MM.1S (cell line): ENCODE data around the gene F12.

Source experiments
- DNase-seq: peaks from one replicate; pipeline ENCODE4 v3.0.0-alpha.2; 2015
- H2AFZ ChIP-seq: fragments of 300-600 bp; sonication (generic); 2 replicates; pipeline ENCODE4 v1.6.0; 2016; ENCODE audit warnings: antibody characterized with exemption, low read length
- H3F3A ChIP-seq: fragments of 300-600 bp; sonication (generic); 2 replicates; pipeline ENCODE4 v1.6.1; 2016; ENCODE audit warnings: mild to moderate bottlenecking, antibody characterized with exemption, low read length, moderate library complexity, mixed read lengths; ENCODE audit not compliant: insufficient read depth
- H3K27ac ChIP-seq: fragments of 300-600 bp; sonication (generic); 2 replicates; pipeline ENCODE4 v1.5.1; 2016; ENCODE audit warnings: mild to moderate bottlenecking, low read length
- H3K27me3 ChIP-seq: fragments of 300-600 bp; sonication (generic); replicated peaks from 2 replicates; pipeline ENCODE4 v1.6.0; 2016; ENCODE audit warnings: low read length; ENCODE audit not compliant: insufficient read depth
- H3K36me3 ChIP-seq: fragments of 300-600 bp; sonication (generic); replicated peaks from 2 replicates; pipeline ENCODE4 v1.6.1; 2016; ENCODE audit warnings: mild to moderate bottlenecking, low read length, mixed read lengths; ENCODE audit not compliant: insufficient read depth
- H3K4me1 ChIP-seq: fragments of 300-600 bp; sonication (generic); 2 replicates; pipeline ENCODE4 v1.6.1; 2016; ENCODE audit warnings: low read length, mixed read lengths
- H3K4me2 ChIP-seq: fragments of 300-600 bp; sonication (generic); 2 replicates; pipeline ENCODE4 v1.6.0; 2016; ENCODE audit warnings: low read depth, low read length
- H3K4me3 ChIP-seq: fragments of 300-600 bp; sonication (generic); 2 replicates; pipeline ENCODE4 v1.5.1; 2016; ENCODE audit warnings: low read length, mixed read lengths
- H3K79me2 ChIP-seq: fragments of 300-600 bp; sonication (generic); 2 replicates; pipeline ENCODE4 v1.6.1; 2016; ENCODE audit warnings: mixed run types, low read length, mixed read lengths
- H3K9ac ChIP-seq: fragments of 300-600 bp; sonication (generic); 2 replicates; pipeline ENCODE4 v1.6.1; 2016; ENCODE audit warnings: low read length, mixed read lengths
- H3K9me2 ChIP-seq: fragments of 300-600 bp; sonication (generic); replicated peaks from 2 replicates; pipeline ENCODE4 v1.6.1; 2016; ENCODE audit warnings: mild to moderate bottlenecking, low read length, mixed read lengths; ENCODE audit not compliant: insufficient read depth
- H3K9me3 ChIP-seq: fragments of 300-600 bp; sonication (generic); replicated peaks from 2 replicates; pipeline ENCODE4 v1.6.1; 2016; ENCODE audit warnings: mild to moderate bottlenecking, low read length, mixed read lengths; ENCODE audit not compliant: insufficient read depth
- H4K20me1 ChIP-seq: fragments of 300-600 bp; sonication (generic); 2 replicates; pipeline ENCODE4 v1.6.1; 2016; ENCODE audit warnings: mild to moderate bottlenecking, low read length, moderate library complexity, mixed read lengths; ENCODE audit not compliant: insufficient read depth
- CTCF ChIP-seq: fragments of 300-600 bp; sonication (generic); IDR thresholded peaks from 2 replicates; pipeline ENCODE4 v1.5.1; 2016; ENCODE audit warnings: antibody characterized with exemption, low read length, mixed read lengths
- EZH2 ChIP-seq: fragments of 300-600 bp; sonication (generic); optimal IDR thresholded peaks from 2 replicates; pipeline ENCODE3; 2017; ENCODE audit warnings: low read depth, mild to moderate bottlenecking, antibody characterized with exemption, low read length, mixed read lengths
- EZH2phosphoT487 ChIP-seq: fragments of 300-600 bp; sonication (generic); IDR thresholded peaks from 2 replicates; pipeline ENCODE4 v1.6.1; 2018; ENCODE audit warnings: antibody characterized with exemption, low read length

F12 gene

GRCh38 chr5:177440990-177441780 lies 31.8 kb upstream of the F12 start:
- peaks cover 33% of the 10 kb centered on the region for H3F3A ChIP-seq
- H3K9ac ChIP-seq, result no peak overlapping the region
- TF ChIP-seq EZH2, result no peak
- no peak for TF ChIP-seq EZH2phosphoT487
- no peak for TF ChIP-seq CTCF

GRCh38 chr5:177440211-177440989 lies 31.0 kb upstream of the F12 start:
- H3K9ac ChIP-seq, result no peak overlapping the region
- TF ChIP-seq EZH2phosphoT487 (no peak), EZH2 (no peak), CTCF (no peak)
- peaks cover 4% of the 10 kb centered on the region for H3K36me3 ChIP-seq
- peaks cover 31% of the 10 kb centered on the region for H3K4me1 ChIP-seq
- no peaks in the 10 kb centered on the region for H4K20me1 ChIP-seq
- H3K79me2 ChIP-seq, result peaks cover 14% of the 10 kb centered on the region
- DNase-seq, result no peak
- no peaks in the 10 kb centered on the region for H3K9me2 ChIP-seq
- H3K27me3 ChIP-seq, result no peaks in the 10 kb centered on the region
- no peak overlapping the region for H3K27ac ChIP-seq
- H3K4me2 ChIP-seq, result no peak overlapping the region
- no peak overlapping the region for H2AFZ ChIP-seq
- H3F3A ChIP-seq, result peaks cover 25% of the 10 kb centered on the region
- H3K9me3 ChIP-seq, result no peaks in the 10 kb centered on the region
- H3K4me3 ChIP-seq, result no peak overlapping the region

More at GRCh38 chr5:177440990-177441780, 31.8 kb upstream of the F12 start:
- Histone ChIP-seq H3K4me1 (peaks cover 36% of the 10 kb centered on the region), H3K9me2 (no peaks in the 10 kb centered on the region), H3K79me2 (peaks cover 9% of the 10 kb centered on the region; the same call in 1 of the 2 replicates), H3K4me3 (no peak overlapping the region), H4K20me1 (no peaks in the 10 kb centered on the region), H3K27me3 (no peaks in the 10 kb centered on the region), H2AFZ (no peak overlapping the region), H3K27ac (no peak overlapping the region), H3K36me3 (peaks cover 4% of the 10 kb centered on the region; the same call in 1 of the 2 replicates), H3K9me3 (no peaks in the 10 kb centered on the region), H3K4me2 (no peak overlapping the region)
- no peak for DNase-seq

- no peak overlapping the region for H3K4me3 ChIP-seq
- H3K9me2 ChIP-seq, result no peaks in the 10 kb centered on the region
- no peak overlapping the region for H2AFZ ChIP-seq
- H3K9ac ChIP-seq, result no peak overlapping the region
- no peak for DNase-seq
- H3F3A ChIP-seq, result peaks cover 17% of the 10 kb centered on the region
- no peaks in the 10 kb centered on the region for H4K20me1 ChIP-seq
- H3K4me1 ChIP-seq, result peaks cover 23% of the 10 kb centered on the region
- no peaks in the 10 kb centered on the region for H3K9me3 ChIP-seq
- H3K79me2 ChIP-seq, result peaks cover 18% of the 10 kb centered on the region
- peaks cover 4% of the 10 kb centered on the region for H3K36me3 ChIP-seq
- no peak overlapping the region for H3K27ac ChIP-seq
- TF ChIP-seq EZH2 (no peak), EZH2phosphoT487 (no peak), CTCF (no peak)
- no peak overlapping the region for H3K4me2 ChIP-seq
- no peaks in the 10 kb centered on the region for H3K27me3 ChIP-seq
These were observed 30.2 kb upstream of the F12 start for GRCh38 chr5:177439518-177440053.
